HG02970 (cell line): ENCODE measurements around the gene NINJ1.

Experiments used
- ATAC-seq: cut with Tn5 transposase; IDR thresholded peaks from one replicate; pipeline ENCODE4 v1.9.1; 2021; ENCODE audit warnings: mild to moderate bottlenecking, moderate library complexity, moderate number of reproducible peaks; ENCODE audit not compliant: unreplicated experiment, low FRiP score

The NINJ1 gene

GRCh38 chr9:93134015-93134739 is at the start of gene NINJ1:
Gene NINJ1 (minus strand): TSS chr9:93134251. CDS start chr9:93134217, 34 bp downstream.
- peak; percentile 55 for ATAC-seq

- ATAC-seq, result no peak
Measured at GRCh38 chr9:93183131-93183662, 49.1 kb upstream of the NINJ1 start.

- ATAC-seq, result no peak
Measured at GRCh38 chr9:93182572-93182971, 48.5 kb upstream of the NINJ1 start.

GRCh38 chr9:93181672-93182435 is 47.8 kb upstream of the NINJ1 start:
- no peak for ATAC-seq

- ATAC-seq, result no peak
Measured at GRCh38 chr9:93180938-93181337, 46.9 kb upstream of the NINJ1 start.

- ATAC-seq, result no peak
Measured at GRCh38 chr9:93178851-93179786, 45.1 kb upstream of the NINJ1 start.

GRCh38 chr9:93177676-93178075 is 43.6 kb upstream of the NINJ1 start:
- ATAC-seq, result no peak

- ATAC-seq, result no peak
Measured at GRCh38 chr9:93174976-93175375, 40.9 kb upstream of the NINJ1 start.

- ATAC-seq, result no peak
Measured at GRCh38 chr9:93173365-93174051, 39.5 kb upstream of the NINJ1 start.

- no peak for ATAC-seq
Measured at GRCh38 chr9:93172666-93173364, 38.8 kb upstream of the NINJ1 start.

GRCh38 chr9:93171261-93171990 is 37.4 kb upstream of the NINJ1 start:
- ATAC-seq, result no peak

- ATAC-seq, result no peak
Measured at GRCh38 chr9:93170571-93170970, 36.5 kb upstream of the NINJ1 start.

GRCh38 chr9:93169444-93169843 is 35.4 kb upstream of the NINJ1 start:
- no peak for ATAC-seq

GRCh38 chr9:93168581-93168980 is 34.5 kb upstream of the NINJ1 start:
- no peak for ATAC-seq

GRCh38 chr9:93167838-93168237 is 33.8 kb upstream of the NINJ1 start:
- no peak for ATAC-seq

- ATAC-seq, result no peak
Measured at GRCh38 chr9:93167185-93167584, 33.1 kb upstream of the NINJ1 start.

GRCh38 chr9:93166699-93167098 is 32.6 kb upstream of the NINJ1 start:
- ATAC-seq, result no peak

- no peak for ATAC-seq
Measured at GRCh38 chr9:93164085-93164484, 30.0 kb upstream of the NINJ1 start.
